ENCODE data around the gene SCGB1C2. TPM values are rescaled to one million over a fixed set of nuclear protein-coding genes. Genes with fewer than 3 reads are reported as not detected.

Gene SCGB1C2
- total and polyA plus RNA-seq, 2 donors (not counting 3 experiments of a cell fraction or from before 2014, with no cell fraction given), result not detected

GRCh38 chr17:156094-156621 lies 18.8 kb downstream of the SCGB1C2 start:
- DNase-seq (ENCODE audit: low read depth, low spot score), result no peak
- H3K4me1 ChIP-seq (ENCODE audit: control insufficient read depth, extremely low read depth, insufficient read depth, low read length), result peaks cover 8% of the 10 kb centered on the region
- no peaks in the 10 kb centered on the region for H3K9me1 ChIP-seq (replicated peaks; ENCODE audit: control insufficient read depth, extremely low read depth, insufficient read depth, low read length)
- no peaks in the 10 kb centered on the region for H3K9me3 ChIP-seq (replicated peaks; ENCODE audit: control insufficient read depth, insufficient read depth, low read length)
- H3K79me2 ChIP-seq (ENCODE audit: control insufficient read depth, insufficient read depth, low read length), result no peaks in the 10 kb centered on the region
- CTCF ChIA-PET, result interaction anchor here (0.8 to 1.0 kb wide), 2 partner anchors 9 to 230 kb away, joined by 3 read pairs; no protein-coding TSS in a partner anchor
- BruUV-seq (replicated peaks), result no TSS peak
- H4K20me1 ChIP-seq (replicated peaks; ENCODE audit: control insufficient read depth, extremely low read depth, insufficient read depth, low read length), result no peaks in the 10 kb centered on the region
- TF ChIP-seq EZH2 (IDR thresholded peaks at IDR 0.05; ENCODE audit: borderline replicate concordance, low read depth, low read length, severe bottlenecking) (no peak), POLR2AphosphoS5 (IDR thresholded peaks at IDR 0.05; ENCODE audit: insufficient read depth, low read depth, low read length) (no peak), CTCF (IDR thresholded peaks at IDR 0.05; ENCODE audit: extremely low read depth in 1 of 2, insufficient read depth in 1 of 2, low read depth in 1 of 2, low read length in 2 of 2) (no peak), MAX (IDR thresholded peaks at IDR 0.05; ENCODE audit: insufficient read depth, insufficient read length) (no peak), GATA2 (IDR thresholded peaks at IDR 0.05; ENCODE audit: insufficient read depth, insufficient read length, low read depth, low read length) (no peak), MYC (IDR thresholded peaks at IDR 0.05; ENCODE audit: low read depth, low read length) (no peak), JUN (IDR thresholded peaks at IDR 0.05; ENCODE audit: borderline replicate concordance, insufficient read depth, insufficient read length, low read depth) (no peak), POLR2A (IDR thresholded peaks at IDR 0.05; ENCODE audit: low read depth, low read length) (no peak), FOS (IDR thresholded peaks at IDR 0.05; ENCODE audit: borderline replicate concordance, insufficient read depth, low read length) (no peak)
- no peak overlapping the region for H3K4me2 ChIP-seq (ENCODE audit: insufficient read depth, low read length)
- no peak overlapping the region for H3K27ac ChIP-seq (ENCODE audit: insufficient read depth, low read depth, low read length)
- intact Hi-C loops (cut with micrococcal nuclease), result no loop called here
- POLR2A ChIA-PET, result no interaction called here
- H3K9ac ChIP-seq (replicated peaks; ENCODE audit: extremely low read depth, insufficient read depth, low read length), result no peak overlapping the region
- H2AFZ ChIP-seq (ENCODE audit: low read depth, low read length), result no peak overlapping the region
- no peaks in the 10 kb centered on the region for H3K36me3 ChIP-seq (ENCODE audit: control insufficient read depth in 2 of 2, extremely low read depth in 1 of 2, insufficient read depth in 2 of 2, low read length in 2 of 2)
- no peak for FAIRE-seq
- H3K4me3 ChIP-seq (replicated peaks in 1 of 3; ENCODE audit: insufficient read depth in 1 of 3, low read depth in 1 of 3, low read length in 3 of 3), result no peak overlapping the region
- dilution Hi-C loops (cut with MboI; ENCODE audit: extremely low pct_ligation_motif_present, low sequenced_read_pairs), result no loop called here
- H3K27me3 ChIP-seq (ENCODE audit: control insufficient read depth in 2 of 2, insufficient read depth in 2 of 2, low read length in 2 of 2), result no peaks in the 10 kb centered on the region
